Measurements from ENCODE around the gene RNF146. TPM values are rescaled to one million over a fixed set of nuclear protein-coding genes. Genes with fewer than 3 reads are reported as not detected.
A peak's percentile ranks its signal among the peaks of the same experiment; 100 is the strongest.

RNF146 gene
- total and polyA plus RNA-seq, 4 experiments from 2014 or later: 12.8 to 39.9 (median 27.3) TPM

GRCh38 chr6:127298475-127298874, 31.8 kb downstream of the RNF146 start:
- CTCF ChIA-PET (ENCODE audit: partially characterized antibody): interaction anchor here (1.5 to 7.6 kb wide), 2 partner anchors 122 to 241 kb away, joined by 6 to 60 read pairs; no protein-coding TSS in a partner anchor
- Histone ChIP-seq H3K27ac (ENCODE audit: low read depth, low read length) (no peak overlapping the region), H3K4me1 (ENCODE audit: insufficient read depth, low read length) (no peaks in the 10 kb centered on the region), H3K4me3 (ENCODE audit: low read length in 2 of 2) (no peak overlapping the region), H3K27me3 (ENCODE audit: insufficient read depth, low read length) (no peaks in the 10 kb centered on the region), H3K36me3 (ENCODE audit: insufficient read depth, low read length) (no peaks in the 10 kb centered on the region), H3K9me3 (ENCODE audit: control insufficient read depth in 1 of 2, low read length in 2 of 2) (no peaks in the 10 kb centered on the region)
- DNase-seq: no peak
- Mint-ChIP-seq H3K36me3 (peaks cover 8 to 20% of the 10 kb centered on the region in 2 donors), H3K4me1 (peaks cover 5 to 14% (median 10%) of the 10 kb centered on the region in 4 donors), H3K27me3 (no peaks in the 10 kb centered on the region), H3K27ac (no peak overlapping the region), H3K4me3 (no peak overlapping the region), H3K9me3 (no peaks in the 10 kb centered on the region)
- intact Hi-C loops (cut with micrococcal nuclease): no loop called here
- POLR2A ChIA-PET (ENCODE audit: partially characterized antibody): interaction anchor here (2.5 kb wide), 1 partner anchor 32 kb away, joined by 8 read pairs; the partner anchor contains the start of gene RNF146

GRCh38 chr6:127299522-127300240, 33.0 kb downstream of the RNF146 start:
- intact Hi-C loops (cut with micrococcal nuclease): loop anchor here (5.0 kb wide), 2 partner anchors 32 to 168 kb away; partner anchors contain the start of gene RNF146
- ChIA-PET CTCF (ENCODE audit: partially characterized antibody) (interaction anchor here (0.6 to 7.6 kb wide), 7 partner anchors 8 to 240 kb away, joined by 3 to 60 read pairs (median 6); partner anchors contain the start of gene RNF146), POLR2A (ENCODE audit: partially characterized antibody) (interaction anchor here (2.5 kb wide), 1 partner anchor 33 kb away, joined by 8 read pairs; the partner anchor contains the start of gene RNF146)
- H3K27ac ChIP-seq (ENCODE audit: low read depth, low read length): no peak overlapping the region
- no peak overlapping the region for H3K4me3 ChIP-seq (ENCODE audit: low read length in 2 of 2)
- H3K36me3 ChIP-seq (ENCODE audit: insufficient read depth, low read length): no peaks in the 10 kb centered on the region
- H3K4me1 ChIP-seq (ENCODE audit: insufficient read depth, low read length): no peaks in the 10 kb centered on the region
- Mint-ChIP-seq H3K27me3 (no peaks in the 10 kb centered on the region), H3K4me3 (no peak overlapping the region), H3K36me3 (peaks cover 3 to 15% of the 10 kb centered on the region in 2 donors), H3K4me1 (peaks cover 5 to 20% (median 8%) of the 10 kb centered on the region in 4 donors), H3K9me3 (no peaks in the 10 kb centered on the region), H3K27ac (peak overlapping the region in 1 of 7 donors; percentile 25)
- DNase-seq: no peak
- no peaks in the 10 kb centered on the region for H3K9me3 ChIP-seq (ENCODE audit: control insufficient read depth in 1 of 2, low read length in 2 of 2)
- H3K27me3 ChIP-seq (ENCODE audit: insufficient read depth, low read length): no peaks in the 10 kb centered on the region

GRCh38 chr6:127300411-127300810, 33.7 kb downstream of the RNF146 start:
- no peak overlapping the region for H3K4me3 ChIP-seq (ENCODE audit: low read length in 2 of 2)
- Mint-ChIP-seq H3K4me3 (no peak overlapping the region), H3K4me1 (peaks cover 10 to 24% (median 15%) of the 10 kb centered on the region in 4 donors), H3K9me3 (no peaks in the 10 kb centered on the region), H3K36me3 (peaks cover under 1 to 18% of the 10 kb centered on the region in 2 donors), H3K27ac (peak overlapping the region in 1 of 7 donors; percentile 29), H3K27me3 (no peaks in the 10 kb centered on the region)
- intact Hi-C loops (cut with micrococcal nuclease): loop anchor here (5.0 kb wide), 2 partner anchors 33 to 167 kb away; partner anchors contain the start of gene RNF146
- H3K36me3 ChIP-seq (ENCODE audit: insufficient read depth, low read length): no peaks in the 10 kb centered on the region
- no peak for DNase-seq
- H3K4me1 ChIP-seq (ENCODE audit: insufficient read depth, low read length): no peaks in the 10 kb centered on the region
- no peak overlapping the region for H3K27ac ChIP-seq (ENCODE audit: low read depth, low read length)
- H3K9me3 ChIP-seq (ENCODE audit: control insufficient read depth in 1 of 2, low read length in 2 of 2): no peaks in the 10 kb centered on the region
- ChIA-PET POLR2A (ENCODE audit: partially characterized antibody) (interaction anchor here (1.1 kb wide), 1 partner anchor 16 kb away, joined by 3 read pairs; no protein-coding TSS in a partner anchor), CTCF (ENCODE audit: partially characterized antibody) (interaction anchor here (0.6 to 7.6 kb wide), 7 partner anchors 8 to 239 kb away, joined by 3 to 60 read pairs (median 12); partner anchors contain the start of gene RNF146)
- H3K27me3 ChIP-seq (ENCODE audit: insufficient read depth, low read length): no peaks in the 10 kb centered on the region

GRCh38 chr6:127301199-127301700, 34.6 kb downstream of the RNF146 start:
- Mint-ChIP-seq H3K9me3 (no peaks in the 10 kb centered on the region), H3K4me3 (no peak overlapping the region), H3K27ac (peak overlapping the region in 1 of 7 donors; percentile 22), H3K4me1 (peaks cover 14 to 32% (median 21%) of the 10 kb centered on the region in 4 donors), H3K27me3 (no peaks in the 10 kb centered on the region), H3K36me3 (peaks cover 9 to 15% of the 10 kb centered on the region in 2 donors)
- Histone ChIP-seq H3K27me3 (ENCODE audit: insufficient read depth, low read length) (no peaks in the 10 kb centered on the region), H3K36me3 (ENCODE audit: insufficient read depth, low read length) (no peaks in the 10 kb centered on the region), H3K4me3 (ENCODE audit: low read length in 2 of 2) (no peak overlapping the region), H3K4me1 (ENCODE audit: insufficient read depth, low read length) (no peaks in the 10 kb centered on the region), H3K9me3 (ENCODE audit: control insufficient read depth in 1 of 2, low read length in 2 of 2) (no peaks in the 10 kb centered on the region), H3K27ac (ENCODE audit: low read depth, low read length) (no peak overlapping the region)
- DNase-seq: no peak
- intact Hi-C loops (cut with micrococcal nuclease): loop anchor here (5.0 kb wide), 2 partner anchors 34 to 166 kb away; partner anchors contain the start of gene RNF146
- ChIA-PET CTCF (ENCODE audit: partially characterized antibody) (interaction anchor here (0.9 to 7.6 kb wide), 9 partner anchors 9 to 245 kb away, joined by 3 to 60 read pairs (median 9); partner anchors contain the start of gene RNF146), POLR2A (ENCODE audit: partially characterized antibody) (interaction anchor here (1.1 kb wide), 1 partner anchor 15 kb away, joined by 3 read pairs; no protein-coding TSS in a partner anchor)

- intact Hi-C loops (cut with micrococcal nuclease): loop anchor here (1.0 to 5.0 kb wide), 5 partner anchors 36 to 236 kb away; partner anchors contain the start of genes ECHDC1 and RNF146
- no peaks in the 10 kb centered on the region for H3K27me3 ChIP-seq (ENCODE audit: insufficient read depth, low read length)
- peak; percentile 31 to 55 (median 51) for DNase-seq
- POLR2A ChIA-PET (ENCODE audit: partially characterized antibody): interaction anchor here (1.0 to 1.6 kb wide), 3 partner anchors 12 to 41 kb away, joined by 3 to 5 read pairs (median 4); partner anchors contain the start of genes ECHDC1 and RNF146
- H3K27me3 Mint-ChIP-seq: no peaks in the 10 kb centered on the region
- peaks cover 0 to 2% (median 0%) of the 10 kb centered on the region in 8 donors for H3K9me3 Mint-ChIP-seq
- H3K36me3 ChIP-seq (ENCODE audit: insufficient read depth, low read length): no peaks in the 10 kb centered on the region
- no peak overlapping the region for H3K4me3 ChIP-seq (ENCODE audit: low read length in 2 of 2)
- no peaks in the 10 kb centered on the region for H3K4me1 ChIP-seq (ENCODE audit: insufficient read depth, low read length)
- H3K27ac ChIP-seq (ENCODE audit: low read depth, low read length): no peak overlapping the region
- no peak overlapping the region for H3K4me3 Mint-ChIP-seq
- H3K27ac Mint-ChIP-seq: peak overlapping the region in 1 of 7 donors; percentile 6
- no peaks in the 10 kb centered on the region for H3K9me3 ChIP-seq (ENCODE audit: control insufficient read depth in 1 of 2, low read length in 2 of 2)
- H3K36me3 Mint-ChIP-seq: peaks cover 17 to 19% of the 10 kb centered on the region in 2 donors
- CTCF ChIA-PET (ENCODE audit: partially characterized antibody): interaction anchor here (0.7 to 7.6 kb wide), 18 partner anchors 9 to 237 kb away, joined by 3 to 60 read pairs (median 6); partner anchors contain the start of genes ECHDC1 and RNF146
- H3K4me1 Mint-ChIP-seq: peaks cover 22 to 43% (median 30%) of the 10 kb centered on the region in 4 donors
These were observed 36.3 kb downstream of the RNF146 start for GRCh38 chr6:127302728-127303660.

- Mint-ChIP-seq H3K9me3 (peaks cover 0 to 6% (median 0%) of the 10 kb centered on the region in 8 donors), H3K36me3 (peaks cover 26 to 27% of the 10 kb centered on the region in 2 donors), H3K27ac (peak overlapping the region in 3 of 7 donors; percentile 6 to 43 (median 9)), H3K4me3 (no peak overlapping the region), H3K27me3 (no peaks in the 10 kb centered on the region), H3K4me1 (peaks cover 24 to 51% (median 35%) of the 10 kb centered on the region in 4 donors)
- Histone ChIP-seq H3K27me3 (ENCODE audit: insufficient read depth, low read length) (no peaks in the 10 kb centered on the region), H3K36me3 (ENCODE audit: insufficient read depth, low read length) (no peaks in the 10 kb centered on the region), H3K4me1 (ENCODE audit: insufficient read depth, low read length) (no peaks in the 10 kb centered on the region), H3K27ac (ENCODE audit: low read depth, low read length) (no peak overlapping the region), H3K9me3 (ENCODE audit: control insufficient read depth in 1 of 2, low read length in 2 of 2) (no peaks in the 10 kb centered on the region), H3K4me3 (ENCODE audit: low read length in 2 of 2) (no peak overlapping the region)
- no peak for DNase-seq
- ChIA-PET CTCF (ENCODE audit: partially characterized antibody) (interaction anchor here (0.7 to 7.6 kb wide), 18 partner anchors 8 to 236 kb away, joined by 3 to 60 read pairs (median 5); partner anchors contain the start of genes ECHDC1 and RNF146), POLR2A (ENCODE audit: partially characterized antibody) (interaction anchor here (1.0 to 1.6 kb wide), 3 partner anchors 13 to 40 kb away, joined by 3 to 5 read pairs (median 4); partner anchors contain the start of genes ECHDC1 and RNF146)
- intact Hi-C loops (cut with micrococcal nuclease): loop anchor here (2.0 to 5.0 kb wide), 3 partner anchors 37 to 163 kb away; partner anchors contain the start of genes ECHDC1 and RNF146
These were observed 37.3 kb downstream of the RNF146 start for GRCh38 chr6:127303917-127304316.
